Neural cell (in vitro differentiated cells): ENCODE measurements around the gene FOXO3.

ENCODE experiments used
- CTCF ChIP-seq: fragments of 450-650 bp; IDR thresholded peaks from 2 replicates; pipeline ENCODE4 v1.5.1; 2014; ENCODE audit warnings: antibody characterized with exemption, mild to moderate bottlenecking, moderate library complexity; ENCODE audit not compliant: poor library complexity, severe bottlenecking
- EP300 ChIP-seq: fragments of 450-650 bp; conservative IDR thresholded peaks from 2 replicates; pipeline ENCODE4 v1.6.1; 2014; ENCODE audit warnings: antibody characterized with exemption, mild to moderate bottlenecking, moderate library complexity; ENCODE audit not compliant: poor library complexity, severe bottlenecking
- POLR2AphosphoS5 ChIP-seq: IDR thresholded peaks from 2 replicates; pipeline ENCODE4 v1.6.1; 2012
- TAF1 ChIP-seq: IDR thresholded peaks from 2 replicates; pipeline ENCODE4 v1.6.1; 2012; ENCODE audit warnings: low read depth
- TF ChIP-seq, protein P1 (sequence below): IDR thresholded peaks from 2 replicates; pipeline ENCODE4 v1.6.1; 2012; ENCODE audit warnings: borderline replicate concordance

GRCh38 chr6:108518714-108519576, 41.8 kb upstream of the FOXO3 start:
- no peak for TF ChIP-seq CTCF
- TF ChIP-seq POLR2AphosphoS5 = no peak
- TF ChIP-seq TAF1 = no peak
- TF ChIP-seq EP300 = no peak
- TF ChIP-seq, protein P1, sequence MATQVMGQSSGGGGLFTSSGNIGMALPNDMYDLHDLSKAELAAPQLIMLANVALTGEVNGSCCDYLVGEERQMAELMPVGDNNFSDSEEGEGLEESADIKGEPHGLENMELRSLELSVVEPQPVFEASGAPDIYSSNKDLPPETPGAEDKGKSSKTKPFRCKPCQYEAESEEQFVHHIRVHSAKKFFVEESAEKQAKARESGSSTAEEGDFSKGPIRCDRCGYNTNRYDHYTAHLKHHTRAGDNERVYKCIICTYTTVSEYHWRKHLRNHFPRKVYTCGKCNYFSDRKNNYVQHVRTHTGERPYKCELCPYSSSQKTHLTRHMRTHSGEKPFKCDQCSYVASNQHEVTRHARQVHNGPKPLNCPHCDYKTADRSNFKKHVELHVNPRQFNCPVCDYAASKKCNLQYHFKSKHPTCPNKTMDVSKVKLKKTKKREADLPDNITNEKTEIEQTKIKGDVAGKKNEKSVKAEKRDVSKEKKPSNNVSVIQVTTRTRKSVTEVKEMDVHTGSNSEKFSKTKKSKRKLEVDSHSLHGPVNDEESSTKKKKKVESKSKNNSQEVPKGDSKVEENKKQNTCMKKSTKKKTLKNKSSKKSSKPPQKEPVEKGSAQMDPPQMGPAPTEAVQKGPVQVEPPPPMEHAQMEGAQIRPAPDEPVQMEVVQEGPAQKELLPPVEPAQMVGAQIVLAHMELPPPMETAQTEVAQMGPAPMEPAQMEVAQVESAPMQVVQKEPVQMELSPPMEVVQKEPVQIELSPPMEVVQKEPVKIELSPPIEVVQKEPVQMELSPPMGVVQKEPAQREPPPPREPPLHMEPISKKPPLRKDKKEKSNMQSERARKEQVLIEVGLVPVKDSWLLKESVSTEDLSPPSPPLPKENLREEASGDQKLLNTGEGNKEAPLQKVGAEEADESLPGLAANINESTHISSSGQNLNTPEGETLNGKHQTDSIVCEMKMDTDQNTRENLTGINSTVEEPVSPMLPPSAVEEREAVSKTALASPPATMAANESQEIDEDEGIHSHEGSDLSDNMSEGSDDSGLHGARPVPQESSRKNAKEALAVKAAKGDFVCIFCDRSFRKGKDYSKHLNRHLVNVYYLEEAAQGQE = no peak
